Natural killer cell (primary cell): ENCODE data around the gene GPX7. TPM values are rescaled to one million over a fixed set of nuclear protein-coding genes. Genes with fewer than 3 reads are reported as not detected.
A peak's percentile ranks its signal among the peaks of the same experiment; 100 is the strongest.

Experiments
- ATAC-seq, 3 donors: fragments of 150-1000 bp in 2 of 3; fragments of 200-7000 bp in 1 of 3; cut with Tn5 transposase; 1 replicate in 1 of 3; 2 replicates in 2 of 3; pipeline ENCODE4 v1.10.0; 2021; ENCODE audit warnings: mild to moderate bottlenecking in 2 of 3, moderate library complexity in 2 of 3
- DNase-seq, 2 donors: peaks; one replicate each; pipeline versions ENCODE4 v3.0.0 to v3.0.0-alpha.2; 2013 to 2021; ENCODE audit warnings: mixed read lengths in 1 of 2
- H3K27ac ChIP-seq: one replicate; pipeline ENCODE4 v1.5.1; 2013; ENCODE audit warnings: mild to moderate bottlenecking, low read length
- H3K27me3 ChIP-seq: one replicate; pipeline ENCODE4 v1.6.1; 2013; ENCODE audit warnings: low read length; ENCODE audit not compliant: control insufficient read depth, insufficient read depth
- H3K36me3 ChIP-seq: one replicate; pipeline ENCODE4 v1.6.1; 2013; ENCODE audit warnings: low read length; ENCODE audit not compliant: control insufficient read depth, insufficient read depth
- H3K4me1 ChIP-seq: one replicate; pipeline ENCODE4 v1.6.1; 2013; ENCODE audit warnings: low read length; ENCODE audit not compliant: control insufficient read depth, insufficient read depth
- H3K4me3 ChIP-seq: one replicate; pipeline ENCODE4 v1.5.1; 2013; ENCODE audit warnings: low read length
- H3K9me3 ChIP-seq: one replicate; pipeline ENCODE4 v1.6.1; 2013; ENCODE audit warnings: low read length; ENCODE audit not compliant: control insufficient read depth, insufficient read depth
- H3K27ac Mint-ChIP-seq, 2 donors: one replicate each; pipeline ENCODE4 v1.8.0; 2022; ENCODE audit warnings: mild to moderate bottlenecking in 2 of 2, mixed read lengths in 2 of 2, moderate library complexity in 1 of 2
- H3K27me3 Mint-ChIP-seq, 2 donors: one replicate each; pipeline ENCODE4 v1.8.0; 2022; ENCODE audit warnings: low read depth in 2 of 2, mixed read lengths in 2 of 2
- H3K36me3 Mint-ChIP-seq: one replicate; pipeline ENCODE4 v1.8.0; 2022; ENCODE audit warnings: mixed read lengths
- H3K4me1 Mint-ChIP-seq, 2 donors: one replicate each; pipeline ENCODE4 v1.8.0; 2022; ENCODE audit warnings: mixed read lengths in 2 of 2
- H3K4me3 Mint-ChIP-seq: one replicate; pipeline ENCODE4 v1.8.0; 2022; ENCODE audit warnings: mild to moderate bottlenecking, moderate library complexity, mixed read lengths
- H3K9me3 Mint-ChIP-seq, 2 donors: one replicate each; pipeline ENCODE4 v1.8.0; 2022; ENCODE audit warnings: mixed read lengths in 2 of 2
- WGBS: methylation state at CpG from one replicate; pipeline ENCODE4 v1.1.7; 2013; ENCODE audit warnings: missing lambda C conversion rate; ENCODE audit not compliant: insufficient coverage; 5-methylcytosine and 5-hydroxymethylcytosine counted together
- intact Hi-C: fragments of 100-400 bp; cut with micrococcal nuclease; formaldehyde crosslinking; loops from one replicate; pipeline ENCODE4 v1.14.2; 2022
- total RNA-seq, 4 donors: library from RNA; stranded (reverse); fragments of 120-200 nt in 1 of 4; gene quantifications; one replicate each; pipeline versions ENCODE4 v1.2.3 to v1.2.4, GENCODE V29; 2013 to 2022
- TF ChIP-seq, protein P1 (sequence below): fragments of 200-600 bp; IDR thresholded peaks from one replicate; pipeline ENCODE4 v1.8.0; 2022; ENCODE audit warnings: antibody characterized with exemption

GPX7 gene
- total RNA-seq, 3 donors from 2014 or later (not counting 1 experiment from before 2014, with no cell fraction given), result 9.7 to 10.6 (median 10.2) TPM

- H3K27ac Mint-ChIP-seq, result peak overlapping the region; percentile 70 to 81
- H3K27ac ChIP-seq, result peak overlapping the region; percentile 67
- peaks cover 46 to 61% of the 10 kb centered on the region in 2 donors for H3K4me1 Mint-ChIP-seq
- H3K27me3 ChIP-seq, result no peaks in the 10 kb centered on the region
- peaks cover 12% of the 10 kb centered on the region for H3K36me3 ChIP-seq
- intact Hi-C loops, result loop anchor here (1.0 to 2.0 kb wide), 2 partner anchors 34 to 50 kb away; partner anchors contain the start of gene TUT4
- H3K4me1 ChIP-seq, result peaks cover 26% of the 10 kb centered on the region
- 41% methylated on average over 21 of the region's 21 CpGs for WGBS
- DNase-seq, result peak in 1 of 2 donors; percentile 43
- peak; percentile 11 to 28 (median 27) for ATAC-seq
- peak overlapping the region; percentile 52 for H3K4me3 ChIP-seq
- H3K9me3 ChIP-seq, result no peaks in the 10 kb centered on the region
- no peaks in the 10 kb centered on the region for H3K27me3 Mint-ChIP-seq
- no peaks in the 10 kb centered on the region for H3K36me3 Mint-ChIP-seq
- TF ChIP-seq, protein P1, sequence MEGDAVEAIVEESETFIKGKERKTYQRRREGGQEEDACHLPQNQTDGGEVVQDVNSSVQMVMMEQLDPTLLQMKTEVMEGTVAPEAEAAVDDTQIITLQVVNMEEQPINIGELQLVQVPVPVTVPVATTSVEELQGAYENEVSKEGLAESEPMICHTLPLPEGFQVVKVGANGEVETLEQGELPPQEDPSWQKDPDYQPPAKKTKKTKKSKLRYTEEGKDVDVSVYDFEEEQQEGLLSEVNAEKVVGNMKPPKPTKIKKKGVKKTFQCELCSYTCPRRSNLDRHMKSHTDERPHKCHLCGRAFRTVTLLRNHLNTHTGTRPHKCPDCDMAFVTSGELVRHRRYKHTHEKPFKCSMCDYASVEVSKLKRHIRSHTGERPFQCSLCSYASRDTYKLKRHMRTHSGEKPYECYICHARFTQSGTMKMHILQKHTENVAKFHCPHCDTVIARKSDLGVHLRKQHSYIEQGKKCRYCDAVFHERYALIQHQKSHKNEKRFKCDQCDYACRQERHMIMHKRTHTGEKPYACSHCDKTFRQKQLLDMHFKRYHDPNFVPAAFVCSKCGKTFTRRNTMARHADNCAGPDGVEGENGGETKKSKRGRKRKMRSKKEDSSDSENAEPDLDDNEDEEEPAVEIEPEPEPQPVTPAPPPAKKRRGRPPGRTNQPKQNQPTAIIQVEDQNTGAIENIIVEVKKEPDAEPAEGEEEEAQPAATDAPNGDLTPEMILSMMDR, result no peak
- no peaks in the 10 kb centered on the region for H3K9me3 Mint-ChIP-seq
- H3K4me3 Mint-ChIP-seq, result peak overlapping the region; percentile 86
Measured at GRCh38 chr1:52602856-52603600, 857 bp downstream of the GPX7 start.

DNA sequence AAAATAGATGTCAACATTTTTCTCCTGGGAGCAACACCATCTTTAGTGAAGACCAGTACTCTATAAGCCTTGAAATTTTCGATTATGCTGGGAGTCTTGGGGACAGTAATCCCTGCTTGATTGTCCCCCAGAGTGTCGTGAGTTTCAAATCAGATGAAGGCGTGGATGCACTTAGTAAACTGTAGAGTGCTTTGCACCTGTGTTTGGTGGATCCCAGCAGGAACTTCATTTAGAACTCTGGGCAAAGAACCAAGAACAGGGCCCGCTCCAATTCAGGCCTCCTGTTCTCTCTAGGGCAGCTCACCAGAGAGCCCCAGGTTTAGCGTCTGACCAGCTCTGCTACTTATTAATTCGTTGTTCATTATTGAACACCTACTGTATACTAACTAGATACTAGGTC, 1.5 kb downstream of the GPX7 start:
- no peaks in the 10 kb centered on the region for H3K9me3 Mint-ChIP-seq
- ATAC-seq (no peak), DNase-seq (peak in 1 of 2 donors; percentile 19)
- H3K4me1 ChIP-seq, result peaks cover 26% of the 10 kb centered on the region
- TF ChIP-seq, protein P1, result no peak
- peaks cover 46 to 58% of the 10 kb centered on the region in 2 donors for H3K4me1 Mint-ChIP-seq
- peak overlapping the region; percentile 67 for H3K27ac ChIP-seq
- H3K36me3 ChIP-seq, result peaks cover 18% of the 10 kb centered on the region
- WGBS, result 90% methylated on average over 5 of the region's 6 CpGs
- H3K4me3 Mint-ChIP-seq, result peak overlapping the region; percentile 86
- intact Hi-C loops, result loop anchor here (2.0 kb wide), 1 partner anchor 51 kb away; the partner anchor contains the start of gene TUT4
- peak overlapping the region; percentile 70 to 81 for H3K27ac Mint-ChIP-seq
- no peaks in the 10 kb centered on the region for H3K27me3 Mint-ChIP-seq
- H3K4me3 ChIP-seq, result no peak overlapping the region
- no peaks in the 10 kb centered on the region for H3K9me3 ChIP-seq
- H3K27me3 ChIP-seq, result no peaks in the 10 kb centered on the region
- no peaks in the 10 kb centered on the region for H3K36me3 Mint-ChIP-seq

GRCh38 chr1:52604063-52604770, 2.0 kb downstream of the GPX7 start:
- H3K4me3 ChIP-seq, result no peak overlapping the region
- no peaks in the 10 kb centered on the region for H3K9me3 ChIP-seq
- Mint-ChIP-seq H3K4me3 (peak overlapping the region; percentile 86), H3K4me1 (peaks cover 46 to 58% of the 10 kb centered on the region in 2 donors), H3K36me3 (no peaks in the 10 kb centered on the region), H3K27me3 (no peaks in the 10 kb centered on the region), H3K27ac (peak overlapping the region; percentile 70 to 81), H3K9me3 (no peaks in the 10 kb centered on the region)
- DNase-seq, result peak in 1 of 2 donors; percentile 17
- H3K27me3 ChIP-seq, result no peaks in the 10 kb centered on the region
- ATAC-seq, result no peak
- TF ChIP-seq, protein P1, result no peak
- WGBS, result 46% methylated on average over 3 of the region's 3 CpGs
- H3K27ac ChIP-seq, result peak overlapping the region; percentile 8
- H3K4me1 ChIP-seq, result peaks cover 26% of the 10 kb centered on the region
- peaks cover 19% of the 10 kb centered on the region for H3K36me3 ChIP-seq
- intact Hi-C loops, result no loop called here
